Caco-2 (cell line): ENCODE data around the gene NMNAT2. TPM values are rescaled to one million over a fixed set of nuclear protein-coding genes. Genes with fewer than 3 reads are reported as not detected.

Source experiments
- BruUV-seq: library from RNA; stranded (reverse); fragments of 400-500 nt; replicated peaks from 2 replicates; lab custom pipeline; 2021; lab: Mats Ljungman, UMichigan
- CTCF ChIA-PET: fragments of 300-600 bp; sonication (Branson Sonifier 250); formaldehyde crosslinking; loops from one replicate; lab custom pipeline; 2022; ENCODE audit warnings: antibody characterized with exemption; lab: Charles Lee
- POLR2A ChIA-PET: fragments of 300-600 bp; sonication (Branson Sonifier 250); formaldehyde crosslinking; loops from one replicate; lab custom pipeline; 2022; ENCODE audit warnings: antibody characterized with exemption; lab: Charles Lee
- DNase-seq, 2 experiments: peaks; one replicate each; pipeline versions ENCODE4 v3.0.0 to v3.0.0-alpha.2; 2020 to 2022
- H3K27me3 ChIP-seq: replicated peaks from 2 replicates; pipeline ENCODE4 v1.6.0; 2011; ENCODE audit warnings: low read length; ENCODE audit not compliant: control insufficient read depth, insufficient read depth
- H3K36me3 ChIP-seq: 2 replicates; pipeline ENCODE4 v1.5.1; 2011; ENCODE audit warnings: low read length; ENCODE audit not compliant: control insufficient read depth, insufficient read depth
- H3K4me1 ChIP-seq: fragments of 250-450 bp; sonication (Bioruptor Pico); 2 replicates; pipeline ENCODE4 v1.5.1; 2020; ENCODE audit warnings: mild to moderate bottlenecking
- H3K4me3 ChIP-seq: 2 replicates; pipeline ENCODE4 v1.5.1; 2011; ENCODE audit warnings: low read depth, mild to moderate bottlenecking, control low read depth, low read length
- H3K9me3 ChIP-seq: fragments of 250-450 bp; sonication (Bioruptor Pico); 2 replicates; pipeline ENCODE4 v1.5.1; 2020; ENCODE audit warnings: mild to moderate bottlenecking, moderate library complexity
- H3K27ac Mint-ChIP-seq: one replicate; pipeline ENCODE4 v1.8.0; 2022; ENCODE audit warnings: mixed read lengths; ENCODE audit not compliant: unreplicated experiment
- H3K27me3 Mint-ChIP-seq: one replicate; pipeline ENCODE4 v1.8.0; 2022; ENCODE audit warnings: mixed read lengths; ENCODE audit not compliant: insufficient read depth, unreplicated experiment
- H3K36me3 Mint-ChIP-seq: one replicate; pipeline ENCODE4 v1.8.0; 2022; ENCODE audit warnings: mild to moderate bottlenecking, mixed read lengths; ENCODE audit not compliant: insufficient read depth, unreplicated experiment
- H3K4me1 Mint-ChIP-seq: one replicate; pipeline ENCODE4 v1.8.0; 2022; ENCODE audit warnings: low read depth, mixed read lengths; ENCODE audit not compliant: unreplicated experiment
- H3K4me3 Mint-ChIP-seq: one replicate; pipeline ENCODE4 v1.8.0; 2022; ENCODE audit warnings: mild to moderate bottlenecking, moderate library complexity, mixed read lengths; ENCODE audit not compliant: unreplicated experiment
- H3K9me3 Mint-ChIP-seq: one replicate; pipeline ENCODE4 v1.8.0; 2022; ENCODE audit warnings: mixed read lengths; ENCODE audit not compliant: unreplicated experiment
- CTCF ChIP-seq, 2 experiments: fragments of 200-600 bp in 1 of 2; IDR thresholded peaks; 1 replicate in 1 of 2; 2 replicates in 1 of 2; pipeline versions ENCODE4 v1.5.1 to v1.8.0; 2011 to 2022; ENCODE audit warnings: antibody characterized with exemption in 1 of 2, control low read depth in 1 of 2, inconsistent platforms in 1 of 2, low read depth in 1 of 2, low read length in 1 of 2, mild to moderate bottlenecking in 1 of 2, moderate library complexity in 1 of 2; ENCODE audit not compliant: insufficient read depth in 1 of 2, severe bottlenecking in 1 of 2, unreplicated experiment in 1 of 2
- intact Hi-C: fragments of 100-400 bp; cut with micrococcal nuclease; formaldehyde crosslinking; loops from one replicate; pipeline ENCODE4 v1.10.0; 2022; ENCODE audit not compliant: unreplicated experiment
- total RNA-seq: library from RNA; stranded (reverse); gene quantifications from 2 replicates; pipeline ENCODE4 v1.2.3, GENCODE V29; 2022

Gene NMNAT2
- total RNA-seq, 1 experiment from 2014 or later: 16.4 TPM

DNA sequence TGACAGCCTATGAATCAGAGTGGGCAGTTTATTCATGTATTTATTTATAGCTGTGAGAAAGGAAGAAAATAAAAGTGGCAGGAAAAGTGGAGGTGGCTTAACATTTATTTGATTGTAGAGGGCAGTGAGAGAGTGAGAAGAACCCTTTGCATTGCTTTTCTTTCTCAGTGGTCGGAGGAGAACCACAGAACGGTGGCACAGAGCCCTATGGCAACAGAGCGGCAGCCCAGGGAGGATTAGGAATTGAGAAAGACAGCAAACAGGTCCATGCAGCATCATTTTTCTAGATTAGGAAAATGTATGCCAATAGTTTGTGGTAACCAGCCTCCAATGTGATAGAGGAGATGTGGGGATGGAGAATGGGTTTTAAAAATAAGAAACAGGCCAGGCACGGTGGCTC lies 53.1 kb downstream of the NMNAT2 start:
- no TSS peak for BruUV-seq
- peaks cover 7% of the 10 kb centered on the region for H3K4me1 Mint-ChIP-seq
- H3K4me3 Mint-ChIP-seq: no peak overlapping the region
- H3K27me3 Mint-ChIP-seq: no peaks in the 10 kb centered on the region
- no peaks in the 10 kb centered on the region for H3K36me3 ChIP-seq
- H3K4me3 ChIP-seq: no peak overlapping the region
- H3K9me3 Mint-ChIP-seq: no peaks in the 10 kb centered on the region
- no peak overlapping the region for H3K27ac Mint-ChIP-seq
- no peak for DNase-seq
- no peaks in the 10 kb centered on the region for H3K27me3 ChIP-seq
- no peaks in the 10 kb centered on the region for H3K9me3 ChIP-seq
- H3K36me3 Mint-ChIP-seq: no peaks in the 10 kb centered on the region
- CTCF ChIA-PET: no interaction called here
- intact Hi-C loops: no loop called here
- TF ChIP-seq CTCF (IDR thresholded peaks at IDR 0.05; ENCODE audit: insufficient read depth in 1 of 2, low read depth in 1 of 2, low read length in 1 of 2, severe bottlenecking in 1 of 2, unreplicated experiment in 1 of 2): no peak
- H3K4me1 ChIP-seq: peaks cover under 1% of the 10 kb centered on the region
- POLR2A ChIA-PET: no interaction called here

DNA sequence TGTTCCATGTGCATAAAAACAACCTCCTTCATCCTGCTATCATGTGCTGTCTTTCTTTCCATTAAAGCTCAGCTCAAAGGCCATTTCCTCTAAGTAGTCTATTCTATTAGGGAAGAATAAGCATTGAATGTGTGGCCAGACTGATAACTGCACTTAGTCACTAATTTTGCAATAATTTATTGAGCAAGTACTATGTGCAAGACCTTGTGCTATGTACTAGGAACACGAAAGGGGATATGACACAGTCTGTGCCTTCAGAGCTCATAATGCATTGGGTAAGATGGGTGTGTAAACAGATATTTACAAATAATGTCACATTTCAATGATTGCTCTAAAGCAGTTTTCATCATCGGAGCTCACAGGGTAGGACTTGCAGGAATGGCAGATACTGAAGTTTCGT lies 54.2 kb downstream of the NMNAT2 start:
- Histone ChIP-seq H3K9me3 (no peaks in the 10 kb centered on the region), H3K27me3 (no peaks in the 10 kb centered on the region), H3K36me3 (no peaks in the 10 kb centered on the region), H3K4me1 (no peaks in the 10 kb centered on the region), H3K4me3 (no peak overlapping the region)
- no peak for DNase-seq
- ChIA-PET POLR2A (no interaction called here), CTCF (no interaction called here)
- H3K27me3 Mint-ChIP-seq: no peaks in the 10 kb centered on the region
- no peak for TF ChIP-seq CTCF (IDR thresholded peaks at IDR 0.05; ENCODE audit: insufficient read depth in 1 of 2, low read depth in 1 of 2, low read length in 1 of 2, severe bottlenecking in 1 of 2, unreplicated experiment in 1 of 2)
- BruUV-seq: no TSS peak
- no peak overlapping the region for H3K4me3 Mint-ChIP-seq
- no peaks in the 10 kb centered on the region for H3K36me3 Mint-ChIP-seq
- no peaks in the 10 kb centered on the region for H3K4me1 Mint-ChIP-seq
- intact Hi-C loops: no loop called here
- H3K27ac Mint-ChIP-seq: no peak overlapping the region
- no peaks in the 10 kb centered on the region for H3K9me3 Mint-ChIP-seq

DNA sequence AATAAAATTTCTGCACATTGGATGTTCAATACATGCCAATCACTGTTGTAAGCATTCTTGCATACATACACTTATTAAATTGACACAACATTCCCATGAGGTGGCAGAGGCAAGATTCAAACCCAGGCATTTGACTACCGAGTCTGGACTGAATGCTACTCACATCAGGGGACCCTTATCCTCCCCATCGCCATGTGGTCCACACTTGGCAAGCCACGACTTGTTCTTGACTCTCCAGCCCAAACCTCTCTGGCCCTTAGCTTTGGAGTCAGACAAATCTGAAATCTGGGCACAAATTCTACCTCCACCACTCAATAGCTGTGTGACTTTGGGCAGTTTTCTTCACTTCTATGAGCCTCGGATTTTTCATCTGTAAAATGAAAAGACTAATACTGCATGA lies 57.1 kb downstream of the NMNAT2 start:
- H3K9me3 Mint-ChIP-seq: no peaks in the 10 kb centered on the region
- H3K27me3 Mint-ChIP-seq: no peaks in the 10 kb centered on the region
- H3K36me3 Mint-ChIP-seq: no peaks in the 10 kb centered on the region
- no peaks in the 10 kb centered on the region for H3K36me3 ChIP-seq
- POLR2A ChIA-PET: no interaction called here
- H3K9me3 ChIP-seq: no peaks in the 10 kb centered on the region
- DNase-seq: no peak
- no peak overlapping the region for H3K4me3 Mint-ChIP-seq
- H3K4me1 Mint-ChIP-seq: no peaks in the 10 kb centered on the region
- H3K4me1 ChIP-seq: no peaks in the 10 kb centered on the region
- no peaks in the 10 kb centered on the region for H3K27me3 ChIP-seq
- CTCF ChIA-PET: no interaction called here
- H3K4me3 ChIP-seq: no peak overlapping the region
- no peak for TF ChIP-seq CTCF (IDR thresholded peaks at IDR 0.05; ENCODE audit: insufficient read depth in 1 of 2, low read depth in 1 of 2, low read length in 1 of 2, severe bottlenecking in 1 of 2, unreplicated experiment in 1 of 2)
- intact Hi-C loops: no loop called here
- BruUV-seq: no TSS peak
- no peak overlapping the region for H3K27ac Mint-ChIP-seq
